GM19328 (cell line): ENCODE data around the gene CFHR1.
"Not testable (repeated sequence)": the region's sequence is repeated elsewhere in the genome, so short reads cannot be mapped to it uniquely, and the experiment has no call there.

Experiments
- ATAC-seq: cut with Tn5 transposase; IDR thresholded peaks from one replicate; pipeline ENCODE4 v1.9.1; 2021; ENCODE audit warnings: mild to moderate bottlenecking, moderate library complexity; ENCODE audit not compliant: unreplicated experiment

The CFHR1 gene

GRCh38 chr1:196819531-196819930 lies at the start of gene CFHR1:
Gene CFHR1 (plus strand): TSS chr1:196819731. CDS start chr1:196819845, 114 bp downstream.
- not testable (repeated sequence) for ATAC-seq

GRCh38 chr1:196769823-196770222 lies 49.7 kb upstream of the CFHR1 start:
- ATAC-seq = not testable (repeated sequence)

DNA sequence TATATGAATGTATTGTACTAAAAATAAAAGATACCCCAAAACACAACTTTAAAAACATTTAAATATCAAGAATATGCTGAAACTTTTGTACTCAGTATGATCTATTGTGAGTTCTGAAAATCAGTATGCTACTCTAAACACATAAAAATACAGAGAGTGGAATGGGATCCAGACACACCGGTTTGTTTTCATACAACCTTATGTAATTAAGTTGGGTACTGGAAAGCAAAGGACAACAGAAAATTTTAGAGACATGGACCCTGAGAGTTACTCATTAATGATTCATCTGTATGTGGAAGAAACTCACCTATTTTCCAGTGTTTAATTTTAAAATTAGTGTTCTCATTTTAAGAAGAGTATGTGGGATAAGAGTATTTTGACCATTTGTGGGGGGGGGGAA lies 45.8 kb upstream of the CFHR1 start:
- ATAC-seq = no peak

DNA sequence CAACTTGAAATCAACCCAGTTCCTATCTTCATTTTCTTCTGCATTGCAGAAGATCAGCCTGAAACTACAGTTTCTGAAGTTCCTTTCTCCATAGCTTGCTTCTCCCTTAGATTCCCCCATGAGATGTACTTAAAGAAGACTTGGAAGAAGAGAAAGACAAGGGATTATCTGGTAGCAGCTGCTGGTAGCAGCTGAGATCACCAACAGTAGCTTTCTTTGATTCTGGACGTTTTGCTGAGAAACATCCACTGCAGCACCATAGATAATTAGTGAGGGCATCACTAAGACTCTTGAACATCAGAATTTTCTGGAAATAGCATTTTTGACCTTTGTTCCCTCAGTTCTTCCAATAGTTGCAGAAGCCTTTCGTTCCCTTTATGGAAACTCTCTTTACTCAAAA lies 45.4 kb upstream of the CFHR1 start:
- no peak for ATAC-seq

DNA sequence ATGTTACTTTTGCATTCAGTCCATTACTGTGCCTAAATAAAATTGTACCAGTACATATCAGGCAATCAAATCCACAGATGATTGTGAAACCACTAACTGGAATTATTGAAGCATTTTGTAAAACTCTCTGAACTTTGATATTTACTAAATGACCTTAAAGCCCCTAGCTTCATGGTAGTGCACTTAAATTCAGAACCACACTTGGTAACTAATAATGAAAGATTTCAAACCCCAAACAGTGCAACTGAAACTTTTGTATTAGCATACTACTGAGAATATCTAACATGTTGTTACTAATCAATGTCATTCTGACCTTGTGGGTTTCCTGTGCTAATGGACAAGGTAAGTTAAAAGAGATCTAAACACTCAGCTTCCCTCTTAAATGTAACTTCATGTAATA lies 44.9 kb upstream of the CFHR1 start, which contains the start of gene CFHR3:
TSS of gene CFHR3 (plus strand) at position 238 of the 400 bp plus-strand sequence. CDS start at position 285, 47 bp downstream.
- no peak for ATAC-seq

DNA sequence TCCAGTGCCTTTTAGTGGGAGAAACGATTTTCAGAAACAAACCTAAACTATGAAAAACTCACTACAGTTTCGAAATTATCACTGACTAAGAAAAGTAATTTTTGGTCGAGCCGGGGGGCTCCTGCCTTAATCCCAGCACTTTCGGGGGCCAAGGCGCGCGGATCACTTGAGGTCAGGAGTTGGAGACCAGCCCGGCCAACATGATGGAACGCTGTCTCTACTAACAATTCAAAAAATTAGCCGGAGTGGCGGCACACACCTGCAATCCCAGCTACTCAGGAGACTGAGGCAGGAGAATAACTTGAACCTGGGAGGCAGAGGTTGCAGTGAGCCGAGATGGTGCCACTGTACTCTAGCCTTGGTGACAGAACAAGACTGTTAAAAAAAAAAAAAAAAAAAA lies 41.9 kb upstream of the CFHR1 start:
- no peak for ATAC-seq

- no peak for ATAC-seq
Observed at GRCh38 chr1:196779093-196779492, 40.4 kb upstream of the CFHR1 start.

DNA sequence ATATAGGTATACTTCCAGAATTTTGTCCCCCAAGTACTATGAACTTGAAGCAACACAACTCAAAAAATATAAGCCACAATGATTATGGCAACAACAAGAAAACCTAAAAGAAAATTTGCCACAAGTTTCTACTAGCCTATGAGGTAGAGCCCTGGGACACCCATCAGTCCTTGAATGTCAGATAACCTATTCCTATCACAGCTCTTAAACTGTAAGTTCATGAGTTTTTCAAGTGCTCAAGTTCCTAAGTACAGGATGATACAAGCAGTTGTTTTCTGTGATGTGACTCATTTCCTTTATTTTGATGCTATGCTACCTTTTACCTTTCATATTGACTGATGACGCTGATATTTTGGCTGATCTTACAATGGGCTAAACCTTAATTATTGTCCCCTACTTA lies 28.3 kb upstream of the CFHR1 start:
- ATAC-seq = not testable (repeated sequence)

GRCh38 chr1:196794103-196794502 lies 25.4 kb upstream of the CFHR1 start:
- ATAC-seq = not testable (repeated sequence)

GRCh38 chr1:196797891-196798290 lies 21.6 kb upstream of the CFHR1 start:
- ATAC-seq = no peak

DNA sequence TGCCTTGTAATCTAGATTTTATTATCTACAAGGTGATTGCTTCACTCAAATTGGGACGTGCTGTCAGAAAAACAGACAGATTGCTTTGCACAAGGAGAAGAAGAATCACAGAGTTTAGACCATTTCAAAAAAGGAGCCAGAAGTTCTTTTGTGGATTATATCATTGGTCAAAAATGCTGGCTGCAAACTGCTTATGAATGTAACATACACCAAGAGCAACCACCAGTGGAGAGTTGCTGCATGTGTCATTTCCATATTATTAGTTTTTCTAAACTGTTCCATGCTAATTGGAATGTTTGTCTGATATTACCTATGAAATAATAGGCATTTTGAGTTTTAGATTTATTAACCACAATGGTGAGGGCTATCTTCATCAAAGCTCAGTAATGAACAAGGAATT lies 17.6 kb upstream of the CFHR1 start:
- not testable (repeated sequence) for ATAC-seq

GRCh38 chr1:196808529-196809235 lies 10.8 kb upstream of the CFHR1 start:
- no peak for ATAC-seq

GRCh38 chr1:196817442-196817841 lies 2.1 kb upstream of the CFHR1 start:
- ATAC-seq = not testable (repeated sequence)

DNA sequence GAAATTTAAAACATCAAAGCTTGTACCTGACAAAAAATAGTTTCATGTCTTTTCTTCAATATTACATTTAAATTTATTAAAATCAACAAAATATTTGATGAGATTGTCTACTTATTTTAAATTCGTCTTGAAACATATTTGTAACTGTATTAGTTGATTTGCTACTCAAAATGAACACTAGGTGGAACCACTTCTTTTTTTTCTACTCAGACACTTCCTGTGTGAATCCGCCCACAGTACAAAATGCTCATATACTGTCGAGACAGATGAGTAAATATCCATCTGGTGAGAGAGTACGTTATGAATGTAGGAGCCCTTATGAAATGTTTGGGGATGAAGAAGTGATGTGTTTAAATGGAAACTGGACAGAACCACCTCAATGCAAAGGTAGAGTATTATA lies 8.3 kb downstream of the CFHR1 start:
- ATAC-seq = peak; percentile 62

DNA sequence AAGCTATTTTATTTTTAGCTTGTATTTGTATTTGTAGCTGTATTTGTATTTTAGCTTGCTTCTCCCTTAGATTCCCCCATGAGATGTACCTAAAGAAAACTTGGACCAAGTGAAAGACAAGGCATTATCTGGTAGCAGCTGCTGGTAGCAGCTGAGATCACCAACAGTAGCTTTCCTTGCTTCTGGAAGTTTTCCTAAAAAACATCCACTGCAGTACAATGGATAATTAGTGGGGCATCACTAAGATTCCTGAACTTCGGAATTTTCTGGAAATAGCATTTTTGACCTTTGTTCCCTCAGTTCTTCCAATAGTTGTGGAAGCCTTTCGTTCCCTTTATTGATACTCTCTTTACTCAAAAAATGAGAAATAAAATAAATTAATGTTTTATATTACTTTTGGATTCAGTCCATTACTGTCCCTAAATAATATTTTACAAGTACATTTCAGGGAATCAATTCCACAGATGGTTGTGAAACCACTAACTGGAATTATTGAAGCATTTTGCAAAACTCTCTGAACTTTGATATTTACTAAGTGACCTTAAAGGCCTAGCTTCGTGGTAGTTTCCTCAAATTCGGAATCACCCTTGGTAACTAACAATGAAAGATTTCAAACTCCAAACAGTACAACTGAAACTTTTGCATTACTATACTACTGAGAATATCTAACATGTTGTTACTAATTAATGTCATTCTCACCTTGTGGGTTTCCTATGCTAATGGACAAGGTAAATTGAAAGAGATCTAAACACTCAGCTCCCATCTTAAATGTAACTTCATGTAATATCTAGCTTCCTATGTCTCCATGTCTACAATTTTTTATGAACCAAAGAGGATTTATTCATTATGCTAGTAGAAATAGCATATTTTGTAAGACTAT lies 30.3 kb downstream of the CFHR1 start:
- ATAC-seq = not testable (repeated sequence)

DNA sequence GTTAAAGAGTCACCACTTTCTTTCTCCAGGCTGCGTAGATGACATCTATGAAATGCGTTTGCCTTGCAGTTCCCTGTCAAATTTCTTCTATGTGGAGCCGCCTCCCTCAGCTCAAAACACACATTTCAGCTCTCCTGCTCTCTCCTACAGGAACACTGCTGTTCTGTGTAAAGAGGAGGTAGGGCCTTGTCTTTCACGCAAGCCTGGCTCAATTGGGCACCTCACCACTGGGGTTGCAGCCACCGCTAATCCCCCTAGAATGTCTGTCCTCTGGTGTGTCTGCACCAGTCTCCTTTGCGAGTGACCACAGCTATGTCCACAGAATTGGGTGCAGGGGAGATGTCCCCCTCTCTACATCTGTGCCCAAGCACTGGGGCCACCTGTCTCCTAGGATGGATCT lies 36.5 kb downstream of the CFHR1 start:
- no peak for ATAC-seq

GRCh38 chr1:196857188-196857587 lies 37.7 kb downstream of the CFHR1 start:
- ATAC-seq = no peak

DNA sequence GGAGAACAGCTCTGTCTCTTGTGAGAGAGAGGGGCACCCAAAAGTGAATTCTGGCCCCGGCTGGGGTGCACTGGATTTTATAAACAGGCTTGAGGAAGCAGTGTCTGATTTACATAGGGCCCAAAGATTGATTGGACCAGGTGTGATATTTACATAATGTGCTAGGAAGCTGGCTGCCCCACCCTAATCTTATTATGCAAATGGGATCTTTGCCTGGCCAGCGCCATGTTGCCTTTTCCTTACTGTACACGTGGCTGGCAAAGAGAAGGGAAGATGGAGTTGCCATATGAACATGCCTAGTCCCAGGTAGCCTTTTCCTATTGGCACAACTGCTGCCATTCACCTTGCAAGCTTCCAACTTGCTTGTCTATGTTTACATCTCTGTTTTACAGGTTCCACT lies 39.3 kb downstream of the CFHR1 start:
- no peak for ATAC-seq

DNA sequence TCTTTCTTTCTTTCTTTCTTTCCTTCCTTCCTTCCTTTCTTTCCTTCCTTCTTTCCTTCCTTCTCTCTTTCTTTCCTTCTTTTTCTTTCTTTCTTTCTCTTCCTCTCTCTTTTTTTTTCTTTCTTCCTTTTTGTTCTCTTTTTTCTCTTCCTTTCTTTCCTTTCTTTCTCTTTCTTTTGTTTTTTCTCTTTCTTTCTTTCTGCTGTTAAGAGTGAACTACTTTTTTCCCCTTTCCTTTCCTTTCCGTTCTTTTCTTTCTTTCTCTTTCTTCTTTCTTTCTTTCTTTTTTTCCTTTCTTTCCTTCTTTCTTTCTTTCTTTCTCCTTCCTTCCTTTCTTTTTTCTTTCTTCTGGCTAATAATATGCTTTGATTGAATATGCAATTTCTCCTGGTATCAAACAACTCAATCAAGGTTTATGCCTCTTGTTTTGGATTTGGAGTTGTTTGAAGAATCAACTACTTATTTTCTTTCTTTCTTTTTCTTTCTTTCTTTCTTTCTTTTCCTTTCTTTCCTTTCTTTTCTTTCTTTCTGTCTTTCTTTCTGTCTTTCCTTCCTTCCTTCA lies 40.9 kb downstream of the CFHR1 start:
- no peak for ATAC-seq

- no peak for ATAC-seq
Observed at GRCh38 chr1:196861429-196861828, 41.9 kb downstream of the CFHR1 start.

GRCh38 chr1:196866974-196867373 lies 47.4 kb downstream of the CFHR1 start:
- ATAC-seq = no peak

GRCh38 chr1:196873385-196873784 lies 53.9 kb downstream of the CFHR1 start:
- no peak for ATAC-seq
